NCI-H187 treated with DMSO at 0.1 percent for 48 hours (cell line): ENCODE results near the gene EID3.
"Not testable (repeated sequence)": the region's sequence is repeated elsewhere in the genome, so short reads cannot be mapped to it uniquely, and the experiment has no call there.

ENCODE experiments used
- DNase-seq: peaks from one replicate; lab custom pipeline; 2025; lab: John Stamatoyannopoulos, UW

The EID3 gene

GRCh38 chr12:104290320-104290719 is 13.2 kb upstream of the EID3 start:
- no peak for DNase-seq

DNA sequence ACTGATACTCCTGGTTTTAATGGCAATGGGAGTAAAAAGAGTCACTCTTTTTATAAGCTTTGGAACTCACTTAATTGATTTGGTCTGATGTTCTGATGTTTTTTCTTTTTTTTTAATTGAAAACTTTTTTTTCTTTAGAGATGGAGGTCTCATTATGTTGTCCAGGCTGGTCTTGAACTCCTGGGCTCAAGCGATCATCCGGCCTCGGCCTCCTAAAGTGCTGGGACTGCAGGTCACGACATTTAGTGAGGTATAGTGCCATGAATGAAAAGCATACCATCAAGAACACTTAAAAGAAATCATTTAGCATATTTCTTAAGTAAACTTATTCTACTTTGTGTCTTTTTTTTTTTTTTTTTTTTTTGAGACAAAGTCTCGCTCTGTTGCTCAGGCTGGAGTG is 12.7 kb upstream of the EID3 start:
- no peak for DNase-seq

DNA sequence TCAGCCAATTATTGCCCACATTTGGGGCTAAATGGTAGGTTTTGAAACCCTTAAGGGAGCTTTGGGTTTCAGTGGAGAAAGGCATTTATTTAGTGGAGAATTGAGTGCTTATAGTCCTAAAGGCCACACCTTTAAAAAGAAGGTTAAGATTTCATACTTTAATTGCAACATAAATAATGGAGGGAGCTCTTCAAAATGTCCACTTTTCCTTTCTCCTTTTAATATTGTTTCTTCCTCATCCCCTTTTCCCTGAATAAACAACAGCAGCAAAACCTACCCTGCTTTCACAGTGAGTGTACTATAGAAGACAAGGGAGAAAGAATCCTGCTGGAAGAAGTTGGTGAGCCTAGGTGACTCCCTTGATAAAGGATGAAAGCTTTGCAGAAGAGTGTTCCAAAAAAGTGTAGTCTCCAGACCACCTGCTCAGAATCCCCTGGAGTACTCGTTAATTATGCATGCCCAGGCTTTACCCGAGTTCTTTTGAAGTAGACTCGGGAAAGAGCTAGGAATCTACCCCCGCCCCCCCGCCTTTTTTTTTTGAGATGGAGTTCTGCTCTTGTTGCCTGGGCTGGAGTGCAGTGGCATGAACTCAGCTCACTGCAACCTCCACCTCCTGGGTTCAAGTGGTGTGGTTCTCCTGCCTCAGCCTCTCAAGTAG is 11.5 kb upstream of the EID3 start:
- DNase-seq, result no peak

- no peak for DNase-seq
Observed at GRCh38 chr12:104292872-104293794, 10.4 kb upstream of the EID3 start.

DNA sequence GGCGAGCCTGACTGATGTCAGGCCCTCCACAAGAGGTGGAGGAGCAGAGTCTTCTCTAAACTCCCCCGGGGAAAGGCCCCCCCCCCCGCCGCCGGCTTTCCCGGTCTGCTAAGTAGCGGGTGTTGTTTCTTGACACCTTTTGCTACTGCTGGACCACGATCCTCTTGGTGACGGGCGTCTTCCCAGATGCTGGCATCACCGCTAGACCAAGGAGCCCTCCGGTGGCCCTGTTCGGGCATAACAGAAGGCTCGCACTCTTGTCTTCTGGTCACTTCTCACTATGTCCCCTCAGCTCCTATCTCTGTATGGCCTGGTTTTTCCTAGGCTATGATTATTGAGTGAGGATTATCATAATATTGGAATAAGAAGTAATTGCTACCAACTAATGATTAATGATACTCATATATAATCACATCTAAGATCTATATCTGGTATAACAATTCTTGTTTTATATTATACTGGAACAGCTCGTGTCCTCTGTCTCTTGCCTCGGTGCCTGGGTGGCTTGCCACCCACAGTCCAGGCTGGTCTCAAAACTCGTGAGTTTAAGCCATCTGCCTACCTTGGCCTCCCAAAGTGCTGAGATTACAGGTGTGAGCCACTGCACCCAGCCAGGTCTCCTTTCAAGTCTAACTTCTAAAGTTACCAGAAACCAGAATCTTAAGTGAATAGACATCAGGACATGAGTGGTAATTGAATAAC is 9.2 kb upstream of the EID3 start:
- DNase-seq, result not testable (repeated sequence)

GRCh38 chr12:104294927-104295668 is 8.4 kb upstream of the EID3 start:
- DNase-seq, result no peak

DNA sequence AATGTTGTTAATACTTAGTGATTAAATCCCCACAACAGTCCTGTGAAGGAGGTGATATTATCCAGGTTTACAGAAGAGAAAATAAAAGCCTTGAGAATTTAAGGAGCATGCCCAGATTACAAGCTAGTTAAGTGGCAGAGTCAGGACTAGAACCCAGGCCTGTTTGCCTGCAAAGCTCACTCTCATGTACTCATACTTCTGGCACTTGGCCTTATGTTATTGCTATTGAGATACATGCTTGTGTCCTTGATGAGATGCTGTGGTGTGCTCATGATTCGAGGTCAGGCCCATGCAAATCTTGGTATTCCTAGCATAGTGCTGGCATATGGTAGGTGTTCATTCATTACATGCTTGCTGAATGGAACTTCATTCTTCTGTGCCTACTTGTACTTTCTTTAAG is 7.6 kb upstream of the EID3 start:
- no peak for DNase-seq

GRCh38 chr12:104296718-104297117 is 6.8 kb upstream of the EID3 start:
- no peak for DNase-seq

DNA sequence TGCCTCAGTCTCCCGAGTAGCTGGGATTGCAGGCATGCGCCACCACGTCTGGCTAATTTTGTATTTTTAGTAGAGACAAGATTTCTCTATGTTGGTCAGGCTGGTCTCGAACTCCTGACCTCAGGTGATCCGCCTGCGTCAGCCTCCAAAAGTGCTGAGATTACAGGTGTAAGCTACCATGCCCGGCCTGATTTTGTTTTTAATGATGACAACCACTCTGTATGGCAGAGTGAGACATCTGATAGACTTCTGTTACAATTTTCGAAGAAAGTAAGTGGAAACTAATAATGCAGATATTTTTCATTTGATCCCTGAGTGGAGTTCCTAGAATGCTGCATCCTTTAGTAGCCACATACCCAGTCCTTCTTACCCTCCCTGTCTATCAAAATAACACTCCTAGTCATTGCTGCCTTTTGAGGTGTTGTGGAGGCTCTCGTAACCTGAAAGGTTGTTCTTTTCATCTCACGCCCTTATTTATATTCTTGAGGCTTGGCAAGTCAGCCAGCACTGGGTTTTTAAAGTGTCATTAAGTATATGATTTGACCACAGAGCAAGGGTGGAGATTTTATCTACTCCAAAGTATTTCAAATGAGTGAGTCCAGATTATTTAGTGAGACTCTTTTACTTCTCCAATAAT is 5.9 kb upstream of the EID3 start:
- no peak for DNase-seq

GRCh38 chr12:104299842-104300481 is 3.6 kb upstream of the EID3 start:
- DNase-seq, result no peak

- DNase-seq, result no peak
Observed at GRCh38 chr12:104304261-104305009, 896 bp downstream of the EID3 start.

DNA sequence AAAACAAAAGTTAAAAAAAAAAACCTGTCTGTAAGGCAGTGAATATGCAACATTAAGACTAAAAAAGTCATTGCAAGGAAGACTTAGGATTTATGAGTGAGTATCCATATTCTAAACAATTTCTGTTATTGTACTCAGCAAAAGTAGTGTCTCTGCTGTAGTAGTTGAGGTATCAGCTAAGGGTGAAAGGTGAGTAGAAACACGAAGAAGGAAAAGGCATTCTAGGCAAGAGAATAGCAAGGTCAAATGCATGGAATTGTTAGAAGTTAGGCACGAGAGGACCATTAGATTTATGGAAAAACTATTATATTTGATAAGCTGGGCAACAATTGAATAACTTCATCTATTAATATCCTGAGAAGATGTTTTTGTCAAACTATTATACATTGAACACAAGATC is 1.8 kb downstream of the EID3 start:
- DNase-seq, result no peak

DNA sequence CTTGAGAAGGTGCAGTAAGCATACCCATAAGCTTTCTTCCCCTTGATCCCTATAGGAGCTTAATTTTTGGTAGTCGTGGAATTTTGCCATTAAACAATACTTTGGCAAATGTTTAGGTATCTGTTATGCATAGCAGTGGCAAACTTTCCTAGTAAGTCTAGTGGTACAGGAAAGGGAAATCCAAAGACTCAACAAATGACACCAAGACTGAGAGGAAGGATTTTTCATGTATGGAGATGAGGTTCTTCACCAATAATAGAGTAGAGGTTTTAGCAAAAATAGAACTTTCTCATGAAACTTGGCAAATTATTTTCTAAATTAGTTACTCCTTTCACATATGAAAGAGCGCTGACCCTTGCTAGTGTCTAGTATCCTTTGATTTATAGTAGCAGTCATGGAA is 2.8 kb downstream of the EID3 start:
- no peak for DNase-seq

DNA sequence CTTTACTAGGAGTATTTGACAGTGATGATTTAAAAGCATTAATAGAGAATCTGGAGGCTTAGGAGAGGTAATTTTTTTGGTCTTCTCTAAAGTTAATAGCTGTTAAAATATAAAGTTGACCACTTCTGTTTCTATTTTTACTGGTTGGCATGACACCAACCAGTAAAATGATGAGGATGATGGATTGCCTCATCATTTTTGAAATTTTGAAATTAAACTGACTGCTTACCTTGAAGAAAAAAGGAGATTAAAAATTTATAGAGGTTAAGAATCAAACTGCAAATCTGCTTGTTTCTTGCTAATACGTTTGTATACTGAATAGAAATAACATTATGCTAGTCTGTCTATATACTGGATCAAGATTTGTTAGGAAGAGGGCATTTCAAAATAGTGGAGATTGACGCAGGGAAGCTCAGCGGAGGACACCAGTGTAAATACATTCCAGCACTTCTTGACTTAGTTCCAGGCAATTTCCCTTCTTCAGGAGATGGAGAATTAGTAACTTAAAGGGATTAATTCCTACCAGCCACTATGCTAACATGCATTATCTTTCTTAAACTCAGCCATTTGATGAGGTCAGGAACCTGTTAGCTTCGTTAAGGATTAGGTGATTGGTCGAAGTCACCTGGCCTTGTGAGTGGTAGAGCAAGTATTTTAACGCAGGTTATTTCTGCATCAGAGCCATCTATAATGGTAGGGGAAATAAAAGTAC is 3.6 kb downstream of the EID3 start:
- DNase-seq, result no peak

GRCh38 chr12:104307655-104308000 is 4.1 kb downstream of the EID3 start:
- DNase-seq, result no peak

DNA sequence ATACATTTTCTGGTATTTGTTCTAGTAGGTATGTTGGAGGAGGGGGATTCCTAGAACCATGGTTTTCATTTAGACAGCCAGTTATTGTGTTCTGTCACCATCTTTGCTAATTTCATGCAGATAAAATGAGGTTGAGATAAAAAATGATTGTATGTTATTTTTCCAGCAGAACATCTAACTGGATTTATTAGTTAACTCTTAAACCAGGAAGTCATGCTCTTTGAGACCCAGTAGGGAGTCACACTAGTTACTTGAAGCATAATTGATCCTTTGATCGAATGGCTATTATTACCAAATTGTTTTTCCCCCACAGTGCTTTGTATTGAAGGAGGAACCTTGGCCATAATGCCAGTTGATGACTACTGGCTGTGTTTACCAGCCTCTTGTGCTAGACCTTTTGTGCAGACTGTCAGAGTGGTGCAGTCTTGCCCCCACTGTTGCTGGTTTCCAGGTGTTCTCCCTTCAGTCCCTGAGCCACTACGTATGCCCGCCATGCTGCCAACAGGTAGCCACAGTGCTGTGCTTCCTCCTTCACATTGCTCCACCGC is 6.0 kb downstream of the EID3 start:
- no peak for DNase-seq

GRCh38 chr12:104310751-104311633 is 7.5 kb downstream of the EID3 start:
- no peak for DNase-seq

- DNase-seq, result no peak
Observed at GRCh38 chr12:104312202-104312601, 8.7 kb downstream of the EID3 start.

GRCh38 chr12:104312654-104313053 is 9.1 kb downstream of the EID3 start:
- DNase-seq, result no peak
